ENCODE measurements around the gene VPS45.

DNA sequence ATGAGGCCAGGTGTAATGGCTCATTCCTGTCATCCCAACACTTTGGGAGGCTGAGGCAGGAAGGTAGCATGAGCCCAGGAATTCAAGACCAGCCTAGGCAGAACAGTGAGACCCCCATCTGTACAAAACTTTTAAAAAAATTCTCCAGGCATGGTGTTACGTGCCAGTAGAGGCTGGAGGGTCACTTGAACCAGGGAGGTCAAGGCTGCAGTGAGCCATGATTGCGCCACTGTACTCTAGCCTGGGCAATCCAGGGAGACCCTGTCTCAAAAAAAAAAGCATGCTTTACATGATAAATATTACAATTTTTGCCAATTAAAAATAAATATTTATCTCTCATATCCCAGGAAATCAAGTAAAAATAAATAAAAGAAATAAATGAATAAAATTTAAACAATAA is 17.6 kb upstream of the VPS45 start:
- TF ChIP-seq, protein P1, sequence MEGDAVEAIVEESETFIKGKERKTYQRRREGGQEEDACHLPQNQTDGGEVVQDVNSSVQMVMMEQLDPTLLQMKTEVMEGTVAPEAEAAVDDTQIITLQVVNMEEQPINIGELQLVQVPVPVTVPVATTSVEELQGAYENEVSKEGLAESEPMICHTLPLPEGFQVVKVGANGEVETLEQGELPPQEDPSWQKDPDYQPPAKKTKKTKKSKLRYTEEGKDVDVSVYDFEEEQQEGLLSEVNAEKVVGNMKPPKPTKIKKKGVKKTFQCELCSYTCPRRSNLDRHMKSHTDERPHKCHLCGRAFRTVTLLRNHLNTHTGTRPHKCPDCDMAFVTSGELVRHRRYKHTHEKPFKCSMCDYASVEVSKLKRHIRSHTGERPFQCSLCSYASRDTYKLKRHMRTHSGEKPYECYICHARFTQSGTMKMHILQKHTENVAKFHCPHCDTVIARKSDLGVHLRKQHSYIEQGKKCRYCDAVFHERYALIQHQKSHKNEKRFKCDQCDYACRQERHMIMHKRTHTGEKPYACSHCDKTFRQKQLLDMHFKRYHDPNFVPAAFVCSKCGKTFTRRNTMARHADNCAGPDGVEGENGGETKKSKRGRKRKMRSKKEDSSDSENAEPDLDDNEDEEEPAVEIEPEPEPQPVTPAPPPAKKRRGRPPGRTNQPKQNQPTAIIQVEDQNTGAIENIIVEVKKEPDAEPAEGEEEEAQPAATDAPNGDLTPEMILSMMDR (conservative IDR thresholded peaks at IDR 0.05; ENCODE audit: low read depth, low read length) = no peak
- TF ChIP-seq EZH2phosphoT487 (IDR thresholded peaks at IDR 0.05; ENCODE audit: borderline replicate concordance, low read length) = no peak
- TF ChIP-seq EZH2 (IDR thresholded peaks at IDR 0.05; ENCODE audit: low read length, unreplicated experiment) = no peak

All from PC-3 (cell line).